Parathyroid adenoma (tissue), 2 donors: Measurements from ENCODE around the gene USP37.
"Not testable (repeated sequence)": the region's sequence is repeated elsewhere in the genome, so short reads cannot be mapped to it uniquely, and the experiment has no call there.

Source experiments
- H2AFZ ChIP-seq: fragments of 300-600 bp; sonication (generic); one replicate; pipeline ENCODE4 v1.7.0; 2017; ENCODE audit warnings: antibody characterized with exemption, mild to moderate bottlenecking
- H3K27ac ChIP-seq: fragments of 300-600 bp; sonication (generic); one replicate; pipeline ENCODE4 v1.7.0; 2017
- H3K27me3 ChIP-seq: fragments of 300-600 bp; sonication (generic); one replicate; pipeline ENCODE4 v1.7.0; 2017; ENCODE audit warnings: low read length; ENCODE audit not compliant: control insufficient read depth, insufficient read depth
- H3K36me3 ChIP-seq: fragments of 300-600 bp; sonication (generic); one replicate; pipeline ENCODE4 v1.7.0; 2017; ENCODE audit warnings: low read length; ENCODE audit not compliant: control insufficient read depth, insufficient read depth
- H3K4me1 ChIP-seq: fragments of 300-600 bp; sonication (generic); one replicate; pipeline ENCODE4 v1.7.0; 2017; ENCODE audit warnings: control low read depth
- H3K4me2 ChIP-seq: fragments of 300-600 bp; sonication (generic); one replicate; pipeline ENCODE4 v1.7.0; 2017; ENCODE audit warnings: low read length
- H3K4me3 ChIP-seq: fragments of 300-600 bp; sonication (generic); one replicate; pipeline ENCODE4 v1.7.0; 2017; ENCODE audit warnings: low read depth, low read length
- H3K79me2 ChIP-seq: fragments of 300-600 bp; sonication (generic); one replicate; pipeline ENCODE4 v1.7.0; 2017; ENCODE audit warnings: control low read depth
- H3K9ac ChIP-seq: fragments of 300-600 bp; sonication (generic); one replicate; pipeline ENCODE4 v1.7.0; 2017; ENCODE audit warnings: mild to moderate bottlenecking
- H3K9me3 ChIP-seq: fragments of 300-600 bp; sonication (generic); one replicate; pipeline ENCODE4 v1.7.0; 2017; ENCODE audit warnings: low read length; ENCODE audit not compliant: control insufficient read depth
- CTCF ChIP-seq: fragments of 300-600 bp; sonication (generic); IDR thresholded peaks from one replicate; pipeline ENCODE4 v1.7.0; 2017; ENCODE audit warnings: antibody characterized with exemption, mild to moderate bottlenecking
- donor health status: primary hyperparathyroidism.

Gene USP37

GRCh38 chr2:218557941-218558340, 10.2 kb downstream of the USP37 start:
- H3K4me1 ChIP-seq = no peaks in the 10 kb centered on the region
- no peaks in the 10 kb centered on the region for H3K27me3 ChIP-seq
- no peak overlapping the region for H3K4me2 ChIP-seq
- no peaks in the 10 kb centered on the region for H3K36me3 ChIP-seq
- H3K4me3 ChIP-seq = no peak overlapping the region
- H3K9ac ChIP-seq = no peak overlapping the region
- H3K9me3 ChIP-seq = no peaks in the 10 kb centered on the region
- H3K79me2 ChIP-seq = peaks cover 2% of the 10 kb centered on the region
- no peak overlapping the region for H2AFZ ChIP-seq
- H3K27ac ChIP-seq = no peak overlapping the region
- TF ChIP-seq CTCF = no peak

GRCh38 chr2:218555527-218555926, 12.6 kb downstream of the USP37 start:
- Histone ChIP-seq H3K27ac (no peak overlapping the region), H3K79me2 (peaks cover 2% of the 10 kb centered on the region), H3K27me3 (no peaks in the 10 kb centered on the region), H2AFZ (no peak overlapping the region), H3K4me2 (no peak overlapping the region), H3K9me3 (no peaks in the 10 kb centered on the region), H3K9ac (no peak overlapping the region), H3K36me3 (no peaks in the 10 kb centered on the region), H3K4me3 (no peak overlapping the region), H3K4me1 (no peaks in the 10 kb centered on the region)
- TF ChIP-seq CTCF = no peak

- H3K79me2 ChIP-seq, H3K4me1 ChIP-seq, H3K4me2 ChIP-seq, H2AFZ ChIP-seq, H3K27ac ChIP-seq, H3K36me3 ChIP-seq, H3K9ac ChIP-seq, H3K27me3 ChIP-seq, H3K9me3 ChIP-seq, H3K4me3 ChIP-seq: not testable (repeated sequence)
Measured at GRCh38 chr2:218554225-218554624, 13.9 kb downstream of the USP37 start.

- no peaks in the 10 kb centered on the region for H3K4me1 ChIP-seq
Measured at GRCh38 chr2:218547978-218548377, 20.2 kb downstream of the USP37 start.

GRCh38 chr2:218547511-218547910, 20.6 kb downstream of the USP37 start:
- H3K4me1 ChIP-seq = no peaks in the 10 kb centered on the region
- H3K79me2 ChIP-seq = no peaks in the 10 kb centered on the region
- no peak overlapping the region for H3K27ac ChIP-seq
- TF ChIP-seq CTCF = no peak
- H3K9ac ChIP-seq = no peak overlapping the region
- H3K36me3 ChIP-seq = no peaks in the 10 kb centered on the region
- H2AFZ ChIP-seq = no peak overlapping the region
- H3K4me3 ChIP-seq = no peak overlapping the region
- no peaks in the 10 kb centered on the region for H3K9me3 ChIP-seq
- no peak overlapping the region for H3K4me2 ChIP-seq
- H3K27me3 ChIP-seq = no peaks in the 10 kb centered on the region

More at GRCh38 chr2:218547978-218548377, 20.2 kb downstream of the USP37 start:
- Histone ChIP-seq H3K27me3 (no peaks in the 10 kb centered on the region), H3K4me3 (no peak overlapping the region), H3K79me2 (no peaks in the 10 kb centered on the region), H2AFZ (no peak overlapping the region), H3K27ac (no peak overlapping the region), H3K9me3 (no peaks in the 10 kb centered on the region), H3K9ac (no peak overlapping the region), H3K4me2 (no peak overlapping the region), H3K36me3 (no peaks in the 10 kb centered on the region)
- TF ChIP-seq CTCF = no peak
